ENCODE measurements around the gene MTX1. TPM values are rescaled to one million over a fixed set of nuclear protein-coding genes. Genes with fewer than 3 reads are reported as not detected.

The MTX1 gene
- total RNA-seq, 4 donors from 2014 or later, result 37.9 to 75.5 (median 52.1) TPM

DNA sequence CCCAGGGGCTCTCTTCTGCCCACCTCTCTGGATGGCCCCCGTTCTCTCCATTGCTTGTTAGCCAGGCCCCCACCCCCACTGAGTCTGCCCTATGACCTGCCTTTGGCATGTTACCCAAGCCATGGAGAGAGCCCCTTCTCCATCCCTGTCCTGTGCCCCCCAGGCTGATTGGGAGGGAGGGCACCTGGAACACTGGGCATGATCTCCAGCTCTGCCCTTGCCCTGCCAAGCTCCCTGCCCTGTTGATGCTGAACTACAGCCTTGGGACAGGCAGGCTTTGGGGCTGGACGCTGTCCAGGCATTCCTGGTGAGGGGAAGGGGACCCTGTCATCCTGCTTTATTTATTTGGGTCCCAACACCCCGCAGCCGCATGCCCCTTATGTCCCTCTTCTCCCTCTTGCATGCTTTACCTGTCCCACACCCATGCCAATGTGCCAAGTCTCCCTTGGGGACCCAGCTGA is 24.1 kb upstream of the MTX1 start:
- H3K36me3 ChIP-seq, result no peaks in the 10 kb centered on the region
- DNase-seq, result no peak
- WGBS, 2 donors, result 97 to 100% methylated on average over 4 of the region's 4 CpGs
- H3K27ac ChIP-seq, result no peak overlapping the region
- intact Hi-C loops (cut with DNase I), result no loop called here
- peaks cover 0 to 5% of the 10 kb centered on the region in 2 donors for H3K4me1 ChIP-seq
- TF ChIP-seq POLR2A (IDR thresholded peaks at IDR 0.05), result no peak
- TF ChIP-seq, protein P1, sequence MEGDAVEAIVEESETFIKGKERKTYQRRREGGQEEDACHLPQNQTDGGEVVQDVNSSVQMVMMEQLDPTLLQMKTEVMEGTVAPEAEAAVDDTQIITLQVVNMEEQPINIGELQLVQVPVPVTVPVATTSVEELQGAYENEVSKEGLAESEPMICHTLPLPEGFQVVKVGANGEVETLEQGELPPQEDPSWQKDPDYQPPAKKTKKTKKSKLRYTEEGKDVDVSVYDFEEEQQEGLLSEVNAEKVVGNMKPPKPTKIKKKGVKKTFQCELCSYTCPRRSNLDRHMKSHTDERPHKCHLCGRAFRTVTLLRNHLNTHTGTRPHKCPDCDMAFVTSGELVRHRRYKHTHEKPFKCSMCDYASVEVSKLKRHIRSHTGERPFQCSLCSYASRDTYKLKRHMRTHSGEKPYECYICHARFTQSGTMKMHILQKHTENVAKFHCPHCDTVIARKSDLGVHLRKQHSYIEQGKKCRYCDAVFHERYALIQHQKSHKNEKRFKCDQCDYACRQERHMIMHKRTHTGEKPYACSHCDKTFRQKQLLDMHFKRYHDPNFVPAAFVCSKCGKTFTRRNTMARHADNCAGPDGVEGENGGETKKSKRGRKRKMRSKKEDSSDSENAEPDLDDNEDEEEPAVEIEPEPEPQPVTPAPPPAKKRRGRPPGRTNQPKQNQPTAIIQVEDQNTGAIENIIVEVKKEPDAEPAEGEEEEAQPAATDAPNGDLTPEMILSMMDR (IDR thresholded peaks at IDR 0.05), result no peak
- H3K9me3 ChIP-seq, result no peaks in the 10 kb centered on the region
- H3K27me3 ChIP-seq, result no peaks in the 10 kb centered on the region
- H3K4me3 ChIP-seq (replicated peaks in 1 of 3), result no peak overlapping the region

DNA sequence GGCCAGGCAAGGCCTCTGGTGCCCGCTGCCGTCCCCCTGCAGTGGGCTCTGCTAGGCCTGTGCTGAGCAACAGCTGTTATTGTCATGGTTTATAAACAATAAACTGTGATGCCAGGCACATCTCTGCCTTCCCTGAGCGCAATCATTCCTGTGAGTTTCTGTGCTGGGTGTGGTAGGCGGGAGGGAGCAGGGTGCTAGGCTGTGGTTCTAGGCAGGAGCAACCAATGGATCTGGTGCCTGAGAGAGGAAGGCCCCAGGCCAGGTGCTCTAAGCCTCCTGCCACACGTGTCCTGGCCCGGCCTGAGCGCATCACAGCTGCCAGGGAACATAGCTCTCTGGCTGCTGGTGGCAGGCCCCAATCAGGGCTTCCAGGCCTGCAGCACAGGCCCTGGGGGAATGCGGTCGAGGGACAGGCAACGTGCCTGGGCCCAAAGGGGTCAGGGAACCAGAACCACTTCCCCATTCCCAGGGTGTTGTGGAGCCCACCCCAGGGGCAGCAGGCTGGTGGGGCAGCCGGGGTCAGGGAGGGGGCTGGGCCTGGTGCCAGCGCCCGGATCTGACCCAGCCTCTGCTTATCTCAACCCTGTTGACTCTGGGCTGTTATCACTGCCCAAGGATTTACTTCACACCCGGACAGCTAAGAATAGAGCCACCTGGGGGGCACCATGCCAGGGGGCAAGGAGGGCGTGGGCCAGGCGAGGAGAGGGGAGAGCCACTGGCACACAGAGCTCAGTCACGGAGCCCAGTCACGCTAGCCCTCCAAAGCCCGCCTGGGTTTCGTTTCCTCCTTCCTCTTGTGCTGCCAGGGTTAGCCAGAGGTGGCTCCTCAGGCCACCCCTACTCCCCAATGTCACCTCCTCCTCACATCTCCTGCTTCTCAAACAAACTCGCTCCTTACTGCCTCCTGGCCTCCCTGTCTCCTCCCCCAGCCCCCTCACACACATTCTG is 23.4 kb upstream of the MTX1 start:
- TF ChIP-seq, protein P1 (IDR thresholded peaks at IDR 0.05), result no peak
- no peak for TF ChIP-seq POLR2A (IDR thresholded peaks at IDR 0.05)
- no peaks in the 10 kb centered on the region for H3K36me3 ChIP-seq
- WGBS, 2 donors, result 63 to 71% methylated on average over 15 to 16 of the region's 21 CpGs
- H3K4me1 ChIP-seq, result peaks cover 0 to 5% of the 10 kb centered on the region in 2 donors
- no peak overlapping the region for H3K27ac ChIP-seq
- intact Hi-C loops (cut with DNase I), result no loop called here
- peak in 1 of 2 donors; percentile 30 for DNase-seq
- no peak overlapping the region for H3K4me3 ChIP-seq (replicated peaks in 1 of 3)
- H3K27me3 ChIP-seq, result no peaks in the 10 kb centered on the region
- H3K9me3 ChIP-seq, result no peaks in the 10 kb centered on the region

DNA sequence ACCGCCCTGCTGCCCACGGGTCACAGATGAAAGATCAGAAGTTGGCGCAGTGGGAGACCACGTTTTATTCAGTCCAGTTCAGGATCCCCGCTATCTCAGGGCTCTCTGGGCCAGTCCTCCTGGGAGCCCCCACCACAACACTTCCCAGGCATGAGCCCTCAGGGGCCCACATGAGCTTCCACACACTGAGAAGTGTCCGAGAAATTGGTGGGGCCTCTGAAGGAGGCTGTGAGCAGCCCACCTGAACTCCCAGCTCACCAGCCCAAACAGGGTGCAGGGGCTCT is 22.8 kb upstream of the MTX1 start:
- WGBS, 2 donors, result 63 to 70% methylated on average over 6 of the region's 6 CpGs
- H3K9me3 ChIP-seq, result no peaks in the 10 kb centered on the region
- H3K4me3 ChIP-seq (replicated peaks in 1 of 3), result no peak overlapping the region
- no peak overlapping the region for H3K27ac ChIP-seq
- intact Hi-C loops (cut with DNase I), result no loop called here
- no peaks in the 10 kb centered on the region for H3K27me3 ChIP-seq
- TF ChIP-seq, protein P1 (IDR thresholded peaks at IDR 0.05), result no peak
- no peak for TF ChIP-seq POLR2A (IDR thresholded peaks at IDR 0.05)
- H3K4me1 ChIP-seq, result peaks cover 0 to 5% of the 10 kb centered on the region in 2 donors
- DNase-seq, result no peak
- no peaks in the 10 kb centered on the region for H3K36me3 ChIP-seq

DNA sequence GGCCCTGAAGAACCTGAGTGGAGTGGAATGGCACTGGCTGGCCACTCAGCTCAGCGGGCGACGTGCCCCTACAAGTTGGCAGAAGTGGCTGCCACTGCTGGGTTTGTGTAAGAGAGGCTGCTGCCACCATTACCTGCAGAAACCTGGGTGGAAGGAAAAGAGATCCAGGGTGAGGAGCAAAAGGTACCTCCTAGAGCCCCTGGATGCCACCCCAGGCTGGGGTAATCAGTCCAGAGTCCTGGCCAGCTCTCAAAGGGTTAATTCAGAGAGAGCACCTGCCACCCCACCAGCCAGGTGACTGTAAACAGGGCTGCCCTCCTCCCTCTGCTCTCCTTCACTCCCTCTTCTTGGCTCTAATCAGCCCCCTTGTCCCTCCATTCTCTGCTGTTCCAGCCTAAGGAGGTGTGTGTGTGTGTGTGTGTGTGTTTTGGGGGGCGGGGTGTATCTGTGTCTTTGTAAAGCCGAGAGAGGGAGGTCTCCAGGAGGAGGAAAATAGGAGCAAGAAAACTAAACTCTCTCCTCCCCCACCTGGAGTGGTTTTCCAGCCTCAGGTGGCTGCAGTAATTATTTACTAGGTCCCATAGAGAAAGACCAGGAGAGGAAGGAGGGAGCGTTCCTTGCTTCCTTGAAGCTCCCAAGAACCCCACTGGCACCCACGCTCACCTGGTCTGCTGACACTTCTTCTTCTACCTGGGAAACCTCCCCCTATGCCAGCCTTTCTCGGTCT is 22.3 kb upstream of the MTX1 start:
- no peak for TF ChIP-seq POLR2A (IDR thresholded peaks at IDR 0.05)
- TF ChIP-seq, protein P1 (IDR thresholded peaks at IDR 0.05), result no peak
- Histone ChIP-seq H3K9me3 (no peaks in the 10 kb centered on the region), H3K27ac (no peak overlapping the region), H3K4me3 (replicated peaks in 1 of 3) (no peak overlapping the region), H3K36me3 (no peaks in the 10 kb centered on the region), H3K4me1 (peaks cover 0 to 5% of the 10 kb centered on the region in 2 donors), H3K27me3 (no peaks in the 10 kb centered on the region)
- intact Hi-C loops (cut with DNase I), result no loop called here
- 43 to 66% methylated on average over 5 to 8 of the region's 8 CpGs for WGBS, 2 donors
- no peak for DNase-seq
